Fibroblast of villous mesenchyme (primary cell): ENCODE measurements around the gene ELF1. TPM values are rescaled to one million over a fixed set of nuclear protein-coding genes. Genes with fewer than 3 reads are reported as not detected.

Experiments
- DNase-seq: peaks from one replicate; pipeline ENCODE4 v3.0.0-alpha.2; 2010; ENCODE audit warnings: low read depth
- H3K4me3 ChIP-seq: 2 replicates; pipeline ENCODE4 v1.5.1; 2011; ENCODE audit warnings: low read depth, mild to moderate bottlenecking, low read length
- total RNA-seq: library from RNA; depleted of rRNA; stranded (reverse); fragments of >200 nt; gene quantifications from 2 replicates; pipeline ENCODE4 v1.2.3, GENCODE V29; 2012
- TF ChIP-seq, protein P1 (sequence below): IDR thresholded peaks from 2 replicates; pipeline ENCODE4 v1.5.1; 2012; ENCODE audit warnings: low read depth, mild to moderate bottlenecking, low read length; ENCODE audit not compliant: insufficient read depth

ELF1 gene
- total RNA-seq, 1 donor: 43.6 TPM

- no peak overlapping the region for H3K4me3 ChIP-seq
- no peak for DNase-seq
- TF ChIP-seq, protein P1, sequence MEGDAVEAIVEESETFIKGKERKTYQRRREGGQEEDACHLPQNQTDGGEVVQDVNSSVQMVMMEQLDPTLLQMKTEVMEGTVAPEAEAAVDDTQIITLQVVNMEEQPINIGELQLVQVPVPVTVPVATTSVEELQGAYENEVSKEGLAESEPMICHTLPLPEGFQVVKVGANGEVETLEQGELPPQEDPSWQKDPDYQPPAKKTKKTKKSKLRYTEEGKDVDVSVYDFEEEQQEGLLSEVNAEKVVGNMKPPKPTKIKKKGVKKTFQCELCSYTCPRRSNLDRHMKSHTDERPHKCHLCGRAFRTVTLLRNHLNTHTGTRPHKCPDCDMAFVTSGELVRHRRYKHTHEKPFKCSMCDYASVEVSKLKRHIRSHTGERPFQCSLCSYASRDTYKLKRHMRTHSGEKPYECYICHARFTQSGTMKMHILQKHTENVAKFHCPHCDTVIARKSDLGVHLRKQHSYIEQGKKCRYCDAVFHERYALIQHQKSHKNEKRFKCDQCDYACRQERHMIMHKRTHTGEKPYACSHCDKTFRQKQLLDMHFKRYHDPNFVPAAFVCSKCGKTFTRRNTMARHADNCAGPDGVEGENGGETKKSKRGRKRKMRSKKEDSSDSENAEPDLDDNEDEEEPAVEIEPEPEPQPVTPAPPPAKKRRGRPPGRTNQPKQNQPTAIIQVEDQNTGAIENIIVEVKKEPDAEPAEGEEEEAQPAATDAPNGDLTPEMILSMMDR: no peak
These were observed 43.7 kb downstream of the ELF1 start for GRCh38 chr13:40975441-40975840.

DNA sequence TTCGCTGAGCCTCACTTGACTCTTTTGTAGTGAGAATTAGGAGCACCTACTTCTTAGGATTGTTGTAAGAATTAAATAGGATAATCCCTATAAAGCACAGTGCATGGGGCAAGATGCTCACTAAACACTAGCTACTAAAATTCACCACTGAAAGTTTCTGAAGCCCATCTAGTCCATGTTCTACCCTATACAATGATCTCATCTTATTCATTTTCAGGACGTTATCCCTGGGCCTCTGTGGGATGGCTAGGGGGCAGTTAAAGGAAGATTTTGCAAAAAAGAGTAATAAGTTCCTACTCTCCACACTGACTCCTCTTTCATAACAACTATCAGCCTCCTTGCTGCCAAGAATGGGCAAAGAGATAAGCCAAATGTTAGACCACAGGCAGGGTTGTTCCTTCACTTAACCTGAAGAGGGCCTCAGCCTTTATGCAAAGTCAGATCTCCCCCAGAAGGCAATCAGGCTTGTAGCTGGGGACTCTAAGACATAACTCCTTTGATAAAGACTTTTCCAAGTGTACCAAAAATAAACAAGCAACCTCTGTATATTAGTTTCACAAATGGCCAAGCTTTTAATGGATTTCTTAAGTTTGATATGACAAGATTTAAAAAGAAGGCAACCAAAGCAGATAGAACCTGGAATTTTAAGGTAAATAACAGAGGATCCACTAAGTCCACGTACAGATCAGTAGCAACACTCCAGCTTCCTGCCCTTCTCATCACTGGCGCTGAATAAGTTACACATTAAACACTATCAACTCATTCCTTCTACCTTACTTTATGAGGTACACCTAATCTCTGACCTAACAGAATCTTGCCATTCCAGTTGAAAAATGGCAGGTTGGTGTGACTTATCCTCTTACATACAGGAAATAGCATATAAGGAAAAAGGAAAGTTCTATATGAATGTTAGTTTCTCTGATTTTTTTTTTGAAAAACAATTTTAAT lies 44.4 kb downstream of the ELF1 start:
- TF ChIP-seq, protein P1: peak; percentile 73
- DNase-seq: peak; percentile 69
- no peak overlapping the region for H3K4me3 ChIP-seq

DNA sequence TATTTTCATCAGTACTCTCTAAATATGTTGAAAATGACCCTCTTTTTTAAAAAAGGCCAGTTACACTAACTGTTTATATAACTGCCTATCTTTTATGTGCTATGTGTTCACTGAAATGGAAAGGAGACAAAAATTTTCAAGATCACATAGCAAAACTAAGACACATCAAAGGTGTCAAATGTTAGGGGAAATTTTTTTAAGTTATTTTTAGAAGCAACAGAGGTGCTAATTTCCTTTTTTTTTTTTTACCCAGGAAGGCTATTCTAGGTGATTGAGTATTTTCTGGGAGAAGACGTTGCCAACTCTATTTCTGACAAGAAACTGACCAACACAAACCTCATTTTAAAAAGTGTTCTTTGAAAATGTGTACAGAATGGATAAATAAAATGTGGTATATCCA lies 45.7 kb downstream of the ELF1 start:
- no peak overlapping the region for H3K4me3 ChIP-seq
- no peak for DNase-seq
- TF ChIP-seq, protein P1: no peak

DNA sequence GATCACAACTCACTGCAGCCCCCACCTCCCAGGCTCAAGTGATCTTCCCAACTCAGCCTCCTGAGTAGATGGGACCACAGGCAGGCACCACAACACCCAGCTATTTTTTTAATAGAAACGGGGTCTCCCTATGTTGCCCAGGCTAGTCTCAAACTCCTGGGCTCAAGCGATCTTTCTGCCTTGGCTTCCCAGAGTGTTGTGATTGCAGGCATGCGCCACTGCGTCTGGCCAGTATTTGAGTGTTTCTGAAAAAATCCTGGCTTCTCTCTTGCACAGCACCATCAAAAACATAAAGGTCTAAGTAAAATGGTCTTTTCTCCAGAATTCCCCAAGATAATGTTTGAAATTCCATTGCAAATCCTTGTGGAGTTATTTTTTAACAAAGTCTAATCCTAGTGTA lies 47.8 kb downstream of the ELF1 start:
- no peak for DNase-seq
- no peak overlapping the region for H3K4me3 ChIP-seq
- TF ChIP-seq, protein P1: no peak

DNA sequence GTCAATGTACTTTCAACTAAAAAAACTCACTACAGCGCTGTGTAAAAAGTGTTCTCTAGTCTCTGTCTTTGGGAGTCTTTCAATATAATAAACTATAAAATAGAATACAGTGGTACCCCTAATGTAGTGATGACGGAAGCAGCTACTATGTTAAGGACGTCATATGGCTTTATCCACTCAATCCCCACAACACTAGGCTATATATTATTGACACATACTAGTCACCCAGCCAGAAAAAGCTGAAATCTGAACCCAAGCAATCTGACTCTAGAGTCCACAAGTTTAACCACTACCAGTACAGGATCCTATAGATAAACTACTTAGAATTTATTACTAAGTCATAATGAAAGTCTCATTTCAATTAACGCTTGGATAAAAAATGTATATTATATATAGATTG lies 48.3 kb downstream of the ELF1 start:
- TF ChIP-seq, protein P1: no peak
- DNase-seq: no peak
- H3K4me3 ChIP-seq: no peak overlapping the region

DNA sequence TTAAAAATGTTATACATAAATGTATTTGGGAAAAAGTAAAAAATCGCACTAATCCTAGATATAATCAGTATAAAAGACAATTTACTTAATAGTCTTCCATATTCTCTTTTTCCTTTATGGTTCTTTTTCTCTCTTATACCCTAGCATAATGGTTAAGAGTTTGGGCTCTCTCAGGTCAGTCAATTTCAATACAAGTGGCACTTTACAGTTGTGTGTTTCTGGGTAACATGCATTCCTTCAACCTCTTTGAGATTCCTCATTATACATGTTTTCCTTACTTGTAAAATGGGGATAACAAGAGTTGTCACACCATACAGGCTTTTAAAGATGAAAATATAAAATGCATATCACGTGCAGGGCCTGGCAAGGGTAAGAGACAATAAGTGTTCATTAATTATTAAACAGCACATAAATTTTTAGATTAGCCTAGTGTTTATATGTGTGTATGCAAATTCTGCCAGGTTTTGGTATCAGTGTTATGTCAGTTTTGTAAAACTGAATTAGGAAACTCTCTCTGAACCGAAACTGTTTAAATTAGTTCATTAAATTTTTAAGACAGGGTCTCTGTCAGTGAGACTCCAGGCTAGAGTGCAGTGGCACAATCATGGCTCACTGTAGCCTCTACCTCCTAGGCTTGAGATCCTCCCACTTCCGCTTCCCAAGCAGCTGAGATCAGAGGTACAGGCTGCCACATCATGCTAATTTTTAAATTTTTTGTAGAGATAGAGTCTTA lies 49.8 kb downstream of the ELF1 start:
- TF ChIP-seq, protein P1: no peak
- H3K4me3 ChIP-seq: no peak overlapping the region
- no peak for DNase-seq
